ENCODE measurements around the gene FHL2. TPM values are rescaled to one million over a fixed set of nuclear protein-coding genes. Genes with fewer than 3 reads are reported as not detected.

Gene FHL2
- total and polyA plus RNA-seq, 2 donors (not counting 1 experiment from before 2014, with no cell fraction given): not detected

GRCh38 chr2:105428387-105429018 lies 29.7 kb upstream of the FHL2 start:
- H3K27ac Mint-ChIP-seq: no peak overlapping the region
- H3K4me1 Mint-ChIP-seq: no peaks in the 10 kb centered on the region
- no peaks in the 10 kb centered on the region for H3K9me3 ChIP-seq (ENCODE audit: control extremely low read depth in 1 of 3, control insufficient read depth in 2 of 3, insufficient read depth in 1 of 3, low read length in 2 of 3)
- ChIA-PET CTCF (no interaction called here), POLR2A (no interaction called here)
- no peak overlapping the region for H3K4me3 ChIP-seq (ENCODE audit: control extremely low read depth in 1 of 5, extremely low read depth in 1 of 5, insufficient read depth in 1 of 5, low read depth in 2 of 5, low read length in 4 of 5)
- DNase-seq: no peak
- ATAC-seq (ENCODE audit: low read depth): no peak
- no peaks in the 10 kb centered on the region for H3K27me3 ChIP-seq (replicated peaks in 1 of 4; ENCODE audit: control extremely low read depth in 1 of 4, control insufficient read depth in 3 of 4, insufficient read depth in 4 of 4, low read length in 3 of 4)
- H3K4me1 ChIP-seq (ENCODE audit: control insufficient read depth in 2 of 2, insufficient read depth in 2 of 2, low read length in 2 of 2): no peaks in the 10 kb centered on the region
- no peaks in the 10 kb centered on the region for H3K36me3 ChIP-seq (replicated peaks in 1 of 2; ENCODE audit: control extremely low read depth in 1 of 2, control insufficient read depth in 1 of 2, extremely low read depth in 1 of 2, insufficient read depth in 2 of 2, low read length in 1 of 2)
- H3K79me2 ChIP-seq (ENCODE audit: control insufficient read depth, insufficient read depth, low read length): no peaks in the 10 kb centered on the region
- H3K27ac ChIP-seq (ENCODE audit: low read length in 2 of 2): no peak overlapping the region
- peaks cover under 1% of the 10 kb centered on the region for H3K9me3 Mint-ChIP-seq (ENCODE audit: insufficient read depth)
- H3K4me3 Mint-ChIP-seq: no peak overlapping the region
- H4K20me1 ChIP-seq (ENCODE audit: control insufficient read depth, insufficient read depth, low read length, poor library complexity, severe bottlenecking): no peaks in the 10 kb centered on the region
- TF ChIP-seq EZH2 (IDR thresholded peaks at IDR 0.05; ENCODE audit: borderline replicate concordance, insufficient read depth, low read depth, low read length, poor library complexity, severe bottlenecking) (no peak), CTCF (IDR thresholded peaks at IDR 0.05) (no peak)
- 86% methylated on average over 11 of the region's 12 CpGs for WGBS (ENCODE audit: insufficient coverage)
- no peak overlapping the region for H3K9ac ChIP-seq (ENCODE audit: low read length)
- peaks cover 21% of the 10 kb centered on the region for H3K27me3 Mint-ChIP-seq
- no peak overlapping the region for H3K4me2 ChIP-seq (replicated peaks; ENCODE audit: low read depth, low read length, poor library complexity, severe bottlenecking)
- intact Hi-C loops (cut with micrococcal nuclease): no loop called here
- H2AFZ ChIP-seq (ENCODE audit: insufficient read depth, low read depth, low read length, poor library complexity, severe bottlenecking): no peak overlapping the region

GRCh38 chr2:105427485-105427884 lies 28.6 kb upstream of the FHL2 start:
- peaks cover 24% of the 10 kb centered on the region for H3K27me3 Mint-ChIP-seq
- no peak overlapping the region for H3K27ac Mint-ChIP-seq
- H3K4me3 ChIP-seq (ENCODE audit: control extremely low read depth in 1 of 5, extremely low read depth in 1 of 5, insufficient read depth in 1 of 5, low read depth in 2 of 5, low read length in 4 of 5): no peak overlapping the region
- no peaks in the 10 kb centered on the region for H4K20me1 ChIP-seq (ENCODE audit: control insufficient read depth, insufficient read depth, low read length, poor library complexity, severe bottlenecking)
- H3K4me2 ChIP-seq (replicated peaks; ENCODE audit: low read depth, low read length, poor library complexity, severe bottlenecking): no peak overlapping the region
- TF ChIP-seq CTCF (IDR thresholded peaks at IDR 0.05) (no peak), EZH2 (IDR thresholded peaks at IDR 0.05; ENCODE audit: borderline replicate concordance, insufficient read depth, low read depth, low read length, poor library complexity, severe bottlenecking) (no peak)
- no peak overlapping the region for H3K9ac ChIP-seq (ENCODE audit: low read length)
- ATAC-seq (ENCODE audit: low read depth): no peak
- no peak overlapping the region for H2AFZ ChIP-seq (ENCODE audit: insufficient read depth, low read depth, low read length, poor library complexity, severe bottlenecking)
- no peaks in the 10 kb centered on the region for H3K79me2 ChIP-seq (ENCODE audit: control insufficient read depth, insufficient read depth, low read length)
- H3K27me3 ChIP-seq (replicated peaks in 1 of 4; ENCODE audit: control extremely low read depth in 1 of 4, control insufficient read depth in 3 of 4, insufficient read depth in 4 of 4, low read length in 3 of 4): peaks cover 0 to 3% (median 1%) of the 10 kb centered on the region in 4 experiments
- ChIA-PET POLR2A (no interaction called here), CTCF (no interaction called here)
- no peaks in the 10 kb centered on the region for H3K4me1 ChIP-seq (ENCODE audit: control insufficient read depth in 2 of 2, insufficient read depth in 2 of 2, low read length in 2 of 2)
- no peak overlapping the region for H3K4me3 Mint-ChIP-seq
- intact Hi-C loops (cut with micrococcal nuclease): no loop called here
- no peak overlapping the region for H3K27ac ChIP-seq (ENCODE audit: low read length in 2 of 2)
- no CpG with 5 or more reads among the region's 4 CpGs for WGBS (ENCODE audit: insufficient coverage)
- H3K9me3 Mint-ChIP-seq (ENCODE audit: insufficient read depth): peaks cover 2% of the 10 kb centered on the region
- DNase-seq: no peak
- no peaks in the 10 kb centered on the region for H3K4me1 Mint-ChIP-seq
- H3K36me3 ChIP-seq (replicated peaks in 1 of 2; ENCODE audit: control extremely low read depth in 1 of 2, control insufficient read depth in 1 of 2, extremely low read depth in 1 of 2, insufficient read depth in 2 of 2, low read length in 1 of 2): no peaks in the 10 kb centered on the region
- no peaks in the 10 kb centered on the region for H3K9me3 ChIP-seq (ENCODE audit: control extremely low read depth in 1 of 3, control insufficient read depth in 2 of 3, insufficient read depth in 1 of 3, low read length in 2 of 3)

All from B cell (primary cell).